ENCODE results near the gene FTO.

Gene FTO

DNA sequence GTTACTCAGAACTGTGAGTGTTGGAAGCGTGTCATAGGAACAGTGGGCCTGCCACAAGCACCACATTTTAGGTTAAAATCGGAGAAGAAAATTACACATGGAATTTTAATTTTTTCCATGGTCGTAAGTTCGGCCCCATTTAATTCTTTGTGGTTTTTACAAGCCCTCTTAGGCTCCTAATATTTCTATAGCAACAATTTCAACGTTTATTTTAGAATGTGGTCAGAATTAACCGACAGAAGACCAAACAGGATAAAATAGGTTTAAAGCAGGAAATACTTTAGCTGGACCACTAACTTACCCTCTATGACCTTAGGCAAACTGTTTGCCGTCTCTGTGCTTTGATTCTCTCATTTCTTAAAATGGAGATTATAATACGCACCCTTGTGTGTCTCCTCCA is 69.9 kb downstream of the FTO start:
- H3K4me2 ChIP-seq (ENCODE audit: low read depth, low read length, poor library complexity, severe bottlenecking), result no peak overlapping the region
- no peaks in the 10 kb centered on the region for H3K27me3 ChIP-seq (ENCODE audit: low read length)
- no peak overlapping the region for H3K4me3 ChIP-seq (ENCODE audit: insufficient read depth, low read length, poor library complexity, severe bottlenecking)
- H3K36me3 ChIP-seq (ENCODE audit: low read length), result no peaks in the 10 kb centered on the region
- H3K27ac ChIP-seq (ENCODE audit: low read depth, low read length), result no peak overlapping the region
- no peaks in the 10 kb centered on the region for H3K9me3 ChIP-seq (ENCODE audit: insufficient read depth, low read length)
- H3K9me2 ChIP-seq (replicated peaks; ENCODE audit: insufficient read depth, low read length), result no peaks in the 10 kb centered on the region
- no peak overlapping the region for H3K9ac ChIP-seq (ENCODE audit: low read length)
- H2AFZ ChIP-seq (ENCODE audit: low read depth, low read length, severe bottlenecking), result no peak overlapping the region
- H3K79me2 ChIP-seq (ENCODE audit: insufficient read depth, low read length), result no peaks in the 10 kb centered on the region
- TF ChIP-seq, protein P1, sequence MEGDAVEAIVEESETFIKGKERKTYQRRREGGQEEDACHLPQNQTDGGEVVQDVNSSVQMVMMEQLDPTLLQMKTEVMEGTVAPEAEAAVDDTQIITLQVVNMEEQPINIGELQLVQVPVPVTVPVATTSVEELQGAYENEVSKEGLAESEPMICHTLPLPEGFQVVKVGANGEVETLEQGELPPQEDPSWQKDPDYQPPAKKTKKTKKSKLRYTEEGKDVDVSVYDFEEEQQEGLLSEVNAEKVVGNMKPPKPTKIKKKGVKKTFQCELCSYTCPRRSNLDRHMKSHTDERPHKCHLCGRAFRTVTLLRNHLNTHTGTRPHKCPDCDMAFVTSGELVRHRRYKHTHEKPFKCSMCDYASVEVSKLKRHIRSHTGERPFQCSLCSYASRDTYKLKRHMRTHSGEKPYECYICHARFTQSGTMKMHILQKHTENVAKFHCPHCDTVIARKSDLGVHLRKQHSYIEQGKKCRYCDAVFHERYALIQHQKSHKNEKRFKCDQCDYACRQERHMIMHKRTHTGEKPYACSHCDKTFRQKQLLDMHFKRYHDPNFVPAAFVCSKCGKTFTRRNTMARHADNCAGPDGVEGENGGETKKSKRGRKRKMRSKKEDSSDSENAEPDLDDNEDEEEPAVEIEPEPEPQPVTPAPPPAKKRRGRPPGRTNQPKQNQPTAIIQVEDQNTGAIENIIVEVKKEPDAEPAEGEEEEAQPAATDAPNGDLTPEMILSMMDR (IDR thresholded peaks at IDR 0.05; ENCODE audit: insufficient read depth, low read length, poor library complexity, severe bottlenecking), result no peak
- no peak for TF ChIP-seq EZH2phosphoT487 (conservative IDR thresholded peaks at IDR 0.05; ENCODE audit: low read length)
- H4K20me1 ChIP-seq (ENCODE audit: low read depth, low read length), result peaks cover 18% of the 10 kb centered on the region; the same call in 1 of the 2 replicates
- H3F3A ChIP-seq (ENCODE audit: insufficient read depth), result no peaks in the 10 kb centered on the region

DNA sequence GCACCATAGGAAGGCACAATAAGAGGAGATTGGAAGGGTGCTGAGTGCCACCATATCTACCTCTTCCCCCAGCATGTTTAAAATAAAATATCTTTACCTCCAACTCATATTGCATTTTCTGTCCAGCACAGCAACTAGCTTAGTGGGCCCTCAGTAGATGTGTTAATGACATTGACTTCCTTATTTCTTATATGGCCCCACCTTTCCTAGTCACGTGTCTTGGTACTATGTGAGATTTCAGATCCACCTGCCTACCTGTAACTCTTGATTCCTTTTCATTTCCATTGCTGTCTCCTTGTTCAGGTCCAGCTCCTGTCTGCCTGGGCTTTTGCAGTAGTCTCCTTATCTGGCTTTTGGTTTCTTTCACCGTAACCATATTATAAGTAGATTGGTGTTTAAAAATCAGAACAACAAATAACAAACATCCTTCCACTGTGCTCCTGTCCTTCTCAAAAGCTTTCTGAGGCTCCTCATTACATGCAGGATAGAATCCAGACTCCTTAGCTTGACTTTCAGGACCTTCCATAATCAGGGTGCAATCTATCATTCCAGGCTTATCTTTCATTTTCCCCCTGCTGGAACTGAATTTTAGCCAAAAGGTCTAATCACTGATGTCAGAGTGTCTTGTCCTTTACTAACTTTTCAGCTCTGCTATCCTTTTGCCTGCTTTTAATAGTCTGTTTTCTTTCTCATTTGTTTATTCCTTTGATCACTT is 71.3 kb downstream of the FTO start:
- H4K20me1 ChIP-seq (ENCODE audit: low read depth, low read length), result peaks cover 18% of the 10 kb centered on the region; the same call in 1 of the 2 replicates
- no peaks in the 10 kb centered on the region for H3K9me2 ChIP-seq (replicated peaks; ENCODE audit: insufficient read depth, low read length)
- TF ChIP-seq, protein P1 (IDR thresholded peaks at IDR 0.05; ENCODE audit: insufficient read depth, low read length, poor library complexity, severe bottlenecking), result no peak
- TF ChIP-seq EZH2phosphoT487 (conservative IDR thresholded peaks at IDR 0.05; ENCODE audit: low read length), result no peak
- no peak overlapping the region for H2AFZ ChIP-seq (ENCODE audit: low read depth, low read length, severe bottlenecking)
- H3K27me3 ChIP-seq (ENCODE audit: low read length), result no peaks in the 10 kb centered on the region
- H3K4me3 ChIP-seq (ENCODE audit: insufficient read depth, low read length, poor library complexity, severe bottlenecking), result no peak overlapping the region
- H3K79me2 ChIP-seq (ENCODE audit: insufficient read depth, low read length), result no peaks in the 10 kb centered on the region
- H3F3A ChIP-seq (ENCODE audit: insufficient read depth), result no peaks in the 10 kb centered on the region
- no peaks in the 10 kb centered on the region for H3K36me3 ChIP-seq (ENCODE audit: low read length)
- no peaks in the 10 kb centered on the region for H3K9me3 ChIP-seq (ENCODE audit: insufficient read depth, low read length)
- no peak overlapping the region for H3K4me2 ChIP-seq (ENCODE audit: low read depth, low read length, poor library complexity, severe bottlenecking)
- H3K27ac ChIP-seq (ENCODE audit: low read depth, low read length), result no peak overlapping the region
- no peak overlapping the region for H3K9ac ChIP-seq (ENCODE audit: low read length)

DNA sequence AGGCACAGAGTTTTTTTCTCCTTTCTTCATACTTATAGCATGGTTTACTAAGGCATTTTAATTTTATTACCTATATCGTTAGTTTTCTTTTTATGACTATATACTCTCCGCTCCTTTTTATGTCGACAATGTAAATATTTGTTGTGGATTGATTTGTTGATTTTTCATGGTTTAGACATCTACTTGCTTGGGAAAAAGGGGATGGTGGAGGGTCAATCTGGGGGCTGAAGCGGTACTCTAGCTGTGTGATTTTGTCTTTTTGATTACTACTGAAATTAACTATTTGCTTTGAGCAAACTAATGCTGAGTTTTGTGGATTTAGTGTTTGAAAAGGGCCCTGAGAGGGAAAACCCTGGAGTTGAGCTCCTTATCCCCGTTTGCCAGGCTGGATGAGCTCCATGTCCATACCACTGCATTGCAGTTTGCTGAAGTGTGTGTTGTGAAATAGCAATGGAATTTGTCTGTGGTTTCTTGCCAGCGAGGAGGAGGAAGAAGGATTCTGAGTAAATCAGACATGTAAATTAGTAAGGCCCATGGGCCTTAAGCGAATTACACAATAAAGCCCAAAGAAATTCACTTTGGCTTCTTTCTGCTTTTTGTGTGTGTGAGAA is 72.0 kb downstream of the FTO start:
- Histone ChIP-seq H3K9ac (ENCODE audit: low read length) (no peak overlapping the region), H3K27ac (ENCODE audit: low read depth, low read length) (no peak overlapping the region), H3F3A (ENCODE audit: insufficient read depth) (no peaks in the 10 kb centered on the region), H2AFZ (ENCODE audit: low read depth, low read length, severe bottlenecking) (no peak overlapping the region), H4K20me1 (ENCODE audit: low read depth, low read length) (peaks cover 17% of the 10 kb centered on the region; the same call in 1 of the 2 replicates), H3K4me3 (ENCODE audit: insufficient read depth, low read length, poor library complexity, severe bottlenecking) (no peak overlapping the region), H3K9me3 (ENCODE audit: insufficient read depth, low read length) (no peaks in the 10 kb centered on the region), H3K36me3 (ENCODE audit: low read length) (no peaks in the 10 kb centered on the region), H3K27me3 (ENCODE audit: low read length) (no peaks in the 10 kb centered on the region), H3K9me2 (replicated peaks; ENCODE audit: insufficient read depth, low read length) (no peaks in the 10 kb centered on the region), H3K79me2 (ENCODE audit: insufficient read depth, low read length) (no peaks in the 10 kb centered on the region), H3K4me2 (ENCODE audit: low read depth, low read length, poor library complexity, severe bottlenecking) (no peak overlapping the region)
- no peak for TF ChIP-seq EZH2phosphoT487 (conservative IDR thresholded peaks at IDR 0.05; ENCODE audit: low read length)
- TF ChIP-seq, protein P1 (IDR thresholded peaks at IDR 0.05; ENCODE audit: insufficient read depth, low read length, poor library complexity, severe bottlenecking), result no peak
